NCI-H2107 (cell line): ENCODE data around the gene OR6X1.
A peak's percentile ranks its signal among the peaks of the same experiment; 100 is the strongest.
"Not testable (repeated sequence)": the region's sequence is repeated elsewhere in the genome, so short reads cannot be mapped to it uniquely, and the experiment has no call there.

Experiments used
- DNase-seq: peaks from one replicate; lab custom pipeline; 2025; lab: John Stamatoyannopoulos, UW

OR6X1 gene

GRCh38 chr11:123753110-123753509 is 1.2 kb downstream of the OR6X1 start:
- DNase-seq: no peak

DNA sequence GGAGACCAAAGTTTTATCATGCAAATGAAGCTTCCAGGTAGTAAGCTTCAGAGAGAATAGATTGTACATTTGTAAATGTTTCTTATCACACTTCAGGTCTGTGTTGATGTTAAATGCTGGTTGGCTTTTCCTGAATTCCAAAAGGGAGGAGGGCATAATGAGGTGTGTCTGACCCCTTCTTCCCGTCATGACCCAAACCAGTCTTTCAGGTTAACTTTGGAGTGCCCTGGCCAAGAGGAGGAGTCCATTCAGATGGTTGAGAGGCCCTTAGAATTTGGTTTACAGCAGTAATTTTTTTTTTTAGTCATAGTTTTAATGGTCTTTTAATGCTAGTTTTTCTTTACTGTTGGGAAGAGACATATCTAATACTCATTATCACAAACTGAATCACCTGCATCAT is 2.5 kb downstream of the OR6X1 start:
- no peak for DNase-seq

GRCh38 chr11:123748349-123748748 is 6.0 kb downstream of the OR6X1 start:
- not testable (repeated sequence) for DNase-seq

DNA sequence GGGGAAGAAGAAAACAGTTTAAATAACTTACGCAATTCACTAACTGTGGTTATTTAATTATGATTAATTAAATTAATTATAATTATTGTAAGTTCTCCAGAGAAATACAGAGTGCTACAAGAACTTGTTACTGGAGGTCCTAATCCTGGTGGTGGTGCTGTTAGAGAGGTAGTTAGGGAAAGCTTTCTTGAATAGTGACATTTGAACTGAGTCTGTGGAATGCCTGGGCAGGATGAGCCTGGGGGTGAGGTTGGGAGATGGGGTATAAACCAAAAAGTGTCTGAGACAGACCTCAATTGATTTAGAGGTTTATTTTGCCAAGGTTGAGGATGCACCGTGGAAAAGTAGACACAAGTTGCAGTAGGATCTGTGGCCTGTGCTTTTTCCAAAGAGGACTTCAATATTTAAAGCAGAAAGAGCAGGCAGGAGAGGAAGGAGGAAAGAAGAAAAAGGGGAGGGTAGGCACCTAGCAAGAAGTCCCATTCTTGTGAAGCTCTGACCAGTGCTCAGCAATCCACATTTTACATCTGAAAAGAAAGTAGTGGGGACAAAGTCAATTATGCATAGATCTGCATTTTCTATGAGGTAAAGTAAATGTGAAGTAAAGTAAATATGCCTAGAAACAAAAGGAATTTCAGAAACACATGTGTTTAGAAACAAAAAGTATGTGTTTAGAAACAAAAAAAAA is 8.4 kb downstream of the OR6X1 start:
- DNase-seq: no peak

DNA sequence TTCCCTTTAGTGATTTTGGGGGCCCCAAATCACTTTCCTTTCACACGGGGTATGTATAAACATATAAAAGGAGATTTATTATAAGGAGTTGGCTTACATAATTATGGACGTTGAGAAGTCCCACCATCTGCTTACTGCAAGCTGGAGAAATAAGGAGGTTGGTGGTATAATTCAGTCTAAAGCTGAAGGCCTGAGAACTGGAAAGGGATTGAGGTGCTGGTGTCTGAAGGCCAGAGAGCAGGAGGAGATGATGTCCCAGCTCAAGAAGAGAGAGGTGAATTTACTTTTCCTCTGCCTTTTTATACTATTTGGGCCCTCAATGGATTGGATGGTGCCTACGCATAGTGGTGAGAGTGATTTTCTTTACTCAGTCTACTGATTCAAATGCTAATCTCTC is 11.6 kb downstream of the OR6X1 start:
- no peak for DNase-seq

DNA sequence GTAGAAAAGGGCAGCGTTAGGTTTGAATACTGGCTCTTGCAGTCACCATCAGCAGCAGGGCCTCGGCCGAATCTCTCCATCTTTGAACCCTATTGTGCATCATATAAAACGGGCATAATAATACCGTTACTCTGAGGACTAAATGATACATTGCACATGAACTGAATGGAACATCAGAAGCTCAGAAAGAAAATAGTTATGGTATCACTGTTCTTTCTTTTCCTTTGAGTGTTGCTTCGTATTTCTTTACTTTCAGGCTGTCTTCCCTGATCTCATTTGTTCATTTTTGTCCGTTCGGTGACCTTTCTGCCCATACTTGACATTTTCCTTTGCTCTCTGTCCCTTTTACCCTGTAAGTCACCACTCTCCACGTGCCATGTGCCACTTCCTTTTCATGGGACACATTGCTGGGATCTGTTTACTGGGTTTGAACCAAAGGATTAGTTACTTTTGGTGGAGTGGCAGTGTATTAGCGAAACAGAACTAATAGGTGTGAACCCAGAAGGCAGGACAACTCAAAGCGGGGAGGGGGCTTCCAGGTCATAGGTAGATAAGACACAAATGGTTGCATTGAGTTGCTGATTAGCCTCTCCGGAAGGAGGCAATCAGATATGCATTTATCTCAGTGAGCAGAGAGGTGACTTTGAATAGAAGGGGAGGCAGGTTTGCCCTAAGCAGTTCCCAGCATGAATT is 12.1 kb downstream of the OR6X1 start:
- no peak for DNase-seq

- DNase-seq: peak; percentile 50
Measured at GRCh38 chr11:123741159-123742030, 12.9 kb downstream of the OR6X1 start, which contains the start of gene ZNF202. Gene ZNF202 (minus strand): TSS chr11:123741660. CDS start chr11:123730888, 10,772 bp downstream.

- DNase-seq: no peak
Measured at GRCh38 chr11:123740787-123741158, 13.5 kb downstream of the OR6X1 start.

- DNase-seq: no peak
Measured at GRCh38 chr11:123738374-123738773, 15.9 kb downstream of the OR6X1 start.

DNA sequence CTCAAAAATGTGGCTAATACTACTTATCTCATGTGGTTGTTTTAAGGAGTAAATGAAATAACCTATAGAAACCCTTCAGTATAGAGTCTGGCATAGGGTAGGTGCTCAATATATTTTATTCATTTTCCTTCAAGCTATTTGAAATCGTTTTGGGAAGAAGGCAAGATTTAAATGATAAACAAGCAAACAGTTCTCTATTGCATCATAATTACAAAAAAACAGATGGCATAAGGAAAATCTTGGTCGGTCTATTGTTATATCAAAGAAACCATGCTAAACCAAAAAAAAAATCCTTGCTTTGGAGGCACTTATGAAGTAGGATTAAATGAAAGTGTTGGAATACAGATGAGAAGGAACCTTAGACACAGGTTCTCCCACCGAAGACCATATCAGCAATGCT is 17.5 kb downstream of the OR6X1 start:
- no peak for DNase-seq

- DNase-seq: no peak
Measured at GRCh38 chr11:123729602-123730001, 24.7 kb downstream of the OR6X1 start.

GRCh38 chr11:123725995-123726655 is 28.2 kb downstream of the OR6X1 start:
- DNase-seq: no peak

GRCh38 chr11:123719452-123719851 is 34.9 kb downstream of the OR6X1 start:
- DNase-seq: no peak

DNA sequence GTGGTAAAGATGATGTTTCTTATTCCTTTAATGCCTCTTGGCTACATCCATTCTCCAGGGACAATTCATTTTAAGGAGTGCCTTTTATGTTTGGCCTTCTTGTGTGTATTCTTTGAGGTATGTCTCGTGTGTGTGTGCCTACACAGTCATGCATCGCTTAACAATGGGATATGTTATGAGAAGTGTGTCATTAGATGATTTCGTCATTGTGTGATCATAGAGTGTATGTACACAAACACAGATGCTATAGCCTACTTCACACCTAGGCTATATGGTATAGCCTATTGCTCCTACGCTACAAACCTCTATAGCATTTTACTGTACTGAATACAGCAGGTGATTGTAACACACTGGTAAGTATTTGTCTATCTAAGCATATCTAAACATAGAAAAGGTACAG is 35.8 kb downstream of the OR6X1 start:
- DNase-seq: no peak

GRCh38 chr11:123718063-123718462 is 36.3 kb downstream of the OR6X1 start:
- no peak for DNase-seq

GRCh38 chr11:123712627-123713026 is 41.7 kb downstream of the OR6X1 start:
- DNase-seq: not testable (repeated sequence)

GRCh38 chr11:123707606-123708205 is 46.6 kb downstream of the OR6X1 start:
- DNase-seq: no peak

- DNase-seq: no peak
Measured at GRCh38 chr11:123707206-123707605, 47.1 kb downstream of the OR6X1 start.

GRCh38 chr11:123704341-123704740 is 50.0 kb downstream of the OR6X1 start:
- no peak for DNase-seq
